ENCODE measurements around the gene RAB4A.

RAB4A gene, protein sequence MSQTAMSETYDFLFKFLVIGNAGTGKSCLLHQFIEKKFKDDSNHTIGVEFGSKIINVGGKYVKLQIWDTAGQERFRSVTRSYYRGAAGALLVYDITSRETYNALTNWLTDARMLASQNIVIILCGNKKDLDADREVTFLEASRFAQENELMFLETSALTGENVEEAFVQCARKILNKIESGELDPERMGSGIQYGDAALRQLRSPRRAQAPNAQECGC

DNA sequence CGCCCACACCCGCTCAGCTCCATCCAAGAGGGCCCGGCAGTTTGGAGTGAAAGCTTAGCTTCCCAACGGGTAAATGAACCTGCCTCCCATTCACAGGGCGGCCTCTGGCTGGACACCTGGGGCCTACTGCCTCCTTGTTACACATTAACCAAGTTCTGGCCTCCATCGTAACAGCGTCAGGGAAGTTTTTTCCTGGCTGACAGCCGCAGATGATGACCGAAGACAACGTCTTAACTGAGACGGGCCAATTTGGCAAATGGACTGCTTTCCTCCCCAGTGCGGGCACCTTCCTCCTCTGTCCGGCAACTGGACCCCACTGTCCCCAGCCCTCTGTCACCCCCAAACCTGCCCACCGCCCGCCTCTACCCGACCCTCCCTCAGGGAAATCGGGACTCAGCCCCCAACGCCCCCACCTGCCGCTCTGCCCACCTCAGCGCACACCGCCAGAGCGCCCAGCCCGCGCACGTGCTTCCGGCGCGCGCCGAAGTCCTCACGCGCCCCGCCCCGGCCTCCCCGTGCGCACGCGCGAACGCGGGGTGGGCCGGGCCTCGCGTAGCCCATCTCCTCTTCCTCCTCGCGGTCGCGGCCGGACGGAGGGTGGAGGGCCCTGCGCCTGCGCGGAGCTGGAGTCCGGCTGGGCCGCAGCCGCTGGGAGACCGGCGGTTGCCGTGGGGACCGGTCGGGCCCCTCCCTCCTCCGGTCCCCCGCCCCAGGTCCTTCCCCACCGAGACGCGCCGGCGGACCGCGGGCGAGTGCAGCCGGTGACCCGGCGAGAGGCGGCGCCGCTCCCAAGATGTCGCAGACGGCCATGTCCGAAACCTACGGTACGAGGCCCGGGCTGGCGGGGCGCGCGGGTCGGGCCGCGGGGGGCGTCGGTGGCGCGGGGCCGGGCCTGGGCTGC lies at the start of gene RAB4A:
Gene RAB4A (plus strand): TSS at position 565 of the 901 bp plus-strand sequence. CDS start 229 bp downstream, at position 794.
- DNase-seq (ENCODE audit: low read depth, low spot score) = peak; percentile 88

DNA sequence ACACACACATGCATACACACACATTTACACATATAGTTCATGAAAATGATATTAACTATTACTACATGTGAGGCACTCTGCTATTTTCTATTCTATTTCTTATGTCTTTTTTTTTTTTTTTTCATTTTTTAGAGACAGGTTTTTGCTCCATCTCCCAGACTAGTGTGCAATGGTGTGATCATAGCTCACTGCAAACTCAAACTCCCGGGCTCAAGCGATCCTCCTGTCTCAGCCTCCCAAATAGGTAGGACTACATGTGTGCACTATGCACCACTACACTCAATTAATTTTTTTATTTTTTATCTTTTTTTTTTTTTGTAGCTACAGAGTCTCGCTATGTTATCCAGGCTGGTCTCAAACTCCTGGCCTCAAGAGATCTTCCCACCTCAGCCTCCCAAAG lies 48.8 kb upstream of the RAB4A start:
- DNase-seq (ENCODE audit: low read depth, low spot score) = no peak

DNA sequence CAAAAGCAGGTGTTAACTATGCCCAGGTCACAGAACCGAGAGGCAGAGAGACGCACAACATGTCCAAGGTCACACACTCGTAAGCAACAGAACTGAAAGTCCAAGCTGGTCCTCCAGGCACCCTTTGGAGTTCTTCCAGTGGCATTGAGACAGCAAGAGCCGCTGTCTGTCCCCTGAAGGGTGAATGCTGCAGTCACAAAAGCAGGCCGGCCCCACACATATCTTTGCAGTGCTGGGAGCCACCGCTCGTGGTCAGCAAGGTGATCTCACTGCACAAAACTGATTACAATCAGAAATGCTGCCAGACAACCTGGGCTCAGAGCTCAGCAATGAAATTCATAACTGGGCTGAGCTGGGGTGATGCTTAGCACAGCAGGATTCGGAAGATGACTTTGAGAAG lies 47.4 kb upstream of the RAB4A start:
- DNase-seq (ENCODE audit: low read depth, low spot score) = peak; percentile 70

DNA sequence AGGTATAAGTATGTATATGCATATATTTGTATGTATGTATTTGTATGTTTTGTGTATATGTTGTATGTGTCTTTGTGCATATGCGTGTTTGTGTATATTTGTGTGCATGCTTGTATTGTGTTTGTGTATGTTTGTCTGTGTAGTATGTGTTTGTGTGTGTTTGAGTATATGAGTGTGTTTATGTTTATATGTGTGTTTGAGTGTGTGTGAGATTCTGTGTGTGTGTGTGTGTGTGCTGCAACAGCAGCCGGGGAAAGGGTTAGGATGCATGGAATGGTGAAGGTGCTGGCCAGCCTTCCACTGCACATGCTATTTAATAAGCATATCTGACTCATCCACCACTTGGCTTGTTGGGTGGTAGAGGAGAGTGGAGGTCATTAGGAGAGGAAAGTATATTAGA lies 46.6 kb upstream of the RAB4A start:
- no peak for DNase-seq (ENCODE audit: low read depth, low spot score)

DNA sequence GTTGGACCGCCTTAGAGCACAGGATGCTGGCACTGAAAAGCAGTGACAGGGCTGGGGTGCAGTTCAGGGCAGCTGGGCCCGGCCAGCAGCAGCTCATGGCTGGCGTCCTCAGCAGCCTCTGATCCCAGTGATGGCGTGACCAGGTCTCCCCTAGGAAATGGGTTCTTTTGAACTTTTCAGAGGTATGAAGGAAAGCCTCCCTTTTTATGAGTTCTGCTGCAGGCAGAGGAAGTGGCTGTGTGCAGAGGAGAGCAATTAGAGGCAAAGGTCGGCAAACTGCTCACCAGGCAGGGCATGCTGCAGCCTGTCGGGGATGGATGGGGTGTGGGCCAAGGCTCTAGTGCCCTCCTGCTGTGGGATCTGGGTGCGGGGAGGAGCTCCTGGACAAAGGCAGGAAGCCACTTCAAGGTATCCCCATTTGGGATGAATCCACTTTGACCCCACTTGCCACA lies 45.6 kb upstream of the RAB4A start:
- DNase-seq (ENCODE audit: low read depth, low spot score) = no peak

DNA sequence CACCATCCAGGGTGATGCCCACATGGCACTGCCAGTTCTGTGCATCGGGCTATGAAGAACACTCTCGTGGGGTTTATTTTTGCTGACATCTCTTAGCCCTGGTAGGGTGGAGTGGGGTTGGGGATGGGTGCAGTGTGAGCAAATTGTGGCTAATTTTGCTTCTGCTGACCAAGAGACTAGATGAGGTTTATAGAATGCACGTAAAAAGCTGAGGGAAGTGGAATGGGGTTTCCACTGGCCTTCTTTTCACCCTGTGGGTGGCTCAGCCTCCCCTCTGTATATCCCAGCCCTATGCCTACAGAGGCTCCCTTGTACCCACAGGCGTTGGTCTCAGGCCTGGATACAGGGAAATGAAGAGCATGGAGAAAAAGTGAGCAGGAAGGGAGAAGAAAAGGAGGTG lies 44.1 kb upstream of the RAB4A start:
- DNase-seq (ENCODE audit: low read depth, low spot score) = no peak

DNA sequence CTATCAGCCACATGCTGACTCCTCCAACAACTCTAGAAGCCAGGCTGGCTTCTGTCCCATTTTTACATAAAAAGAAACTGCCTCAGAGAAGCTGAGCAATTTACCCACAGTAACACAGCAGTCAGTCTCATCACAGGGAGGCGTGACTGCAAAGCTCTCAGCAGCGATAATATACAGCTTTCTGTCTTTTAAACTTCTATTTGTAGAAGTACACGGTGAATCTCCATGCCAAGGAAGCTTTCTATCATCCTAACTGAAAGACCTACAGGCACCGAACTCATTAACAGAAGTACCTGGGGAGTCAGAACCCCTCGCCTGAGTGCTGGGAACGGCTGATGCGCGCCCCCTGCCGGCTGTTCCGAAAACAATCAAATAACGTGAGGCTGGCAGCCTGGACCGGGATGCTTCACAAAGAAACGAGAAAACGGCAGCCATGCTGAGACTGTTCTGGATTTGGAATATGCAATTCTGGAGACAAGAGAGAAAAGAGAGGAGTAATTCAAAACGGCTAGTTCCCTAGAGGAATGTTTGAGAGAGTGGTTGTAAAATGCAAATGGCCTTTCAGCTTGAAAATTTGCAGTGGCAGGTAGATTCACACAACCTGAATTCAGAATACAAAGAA lies 43.5 kb upstream of the RAB4A start:
- DNase-seq (ENCODE audit: low read depth, low spot score) = peak; percentile 97

DNA sequence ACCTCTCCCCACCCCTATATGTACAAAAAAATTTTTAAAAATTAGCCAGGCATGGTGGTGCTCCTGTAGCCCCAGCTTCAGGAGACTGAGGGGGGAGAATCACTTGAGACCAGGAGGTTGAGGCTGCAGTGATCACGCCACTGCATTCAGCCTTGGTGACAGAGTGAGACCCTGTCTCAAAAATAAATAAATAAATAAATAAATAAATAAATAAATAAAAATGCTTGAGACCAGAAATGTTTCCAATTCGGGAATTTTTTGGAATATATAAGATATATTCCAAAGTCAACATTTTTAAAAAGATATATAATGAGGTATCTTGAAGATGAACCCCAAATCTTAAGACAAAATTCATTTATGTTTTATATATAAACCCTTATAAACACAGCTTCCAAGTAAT lies 42.4 kb upstream of the RAB4A start:
- no peak for DNase-seq (ENCODE audit: low read depth, low spot score)

DNA sequence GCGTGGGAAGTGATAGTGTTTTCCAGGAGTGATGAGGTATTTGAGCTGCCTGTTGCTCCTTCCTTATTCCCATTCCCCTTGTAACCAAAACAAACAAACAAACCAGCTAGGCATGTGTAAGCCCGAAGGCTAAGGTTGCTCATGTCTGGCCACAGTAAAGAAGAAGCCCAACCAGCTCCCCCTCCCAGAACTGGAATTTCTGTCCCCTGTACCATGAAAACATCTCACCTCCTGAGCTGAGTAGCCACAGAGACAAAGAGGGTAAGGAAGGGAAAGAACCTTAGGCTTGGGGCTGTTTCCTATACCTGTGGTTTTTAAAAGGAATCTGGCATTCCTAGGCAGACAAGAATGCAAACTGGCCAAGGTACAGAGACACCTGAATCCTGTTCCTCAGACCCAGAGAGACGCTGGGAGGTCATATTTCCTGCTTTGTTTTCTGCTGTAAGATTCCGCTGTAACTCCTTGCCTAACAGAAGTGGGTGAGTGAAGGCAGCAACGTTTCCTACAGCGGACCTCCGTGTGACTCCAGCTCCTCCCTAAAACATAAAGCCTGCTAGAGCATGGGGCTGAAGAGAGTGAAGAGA lies 41.7 kb upstream of the RAB4A start:
- peak; percentile 98 for DNase-seq (ENCODE audit: low read depth, low spot score)

DNA sequence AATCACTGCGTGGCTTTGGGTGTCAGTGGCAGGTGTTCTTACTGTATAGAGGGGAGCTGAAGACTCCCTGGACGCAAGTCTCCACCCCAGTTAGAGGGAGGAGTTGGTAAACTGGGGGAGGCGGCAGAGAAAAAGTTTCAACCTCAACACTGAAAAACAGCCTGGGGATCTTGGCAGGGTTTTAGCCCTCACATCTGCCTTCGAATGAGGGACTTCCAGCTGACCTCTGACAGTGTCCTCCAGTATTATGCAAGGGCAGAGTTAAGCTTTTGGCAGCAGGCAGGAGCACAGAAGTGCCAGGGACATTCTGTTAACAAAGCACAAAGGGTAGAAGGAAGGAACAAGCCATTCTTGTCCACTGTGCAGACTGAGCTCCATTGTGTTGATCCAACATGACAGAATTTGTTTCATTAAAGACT lies 41.2 kb upstream of the RAB4A start:
- DNase-seq (ENCODE audit: low read depth, low spot score) = no peak

DNA sequence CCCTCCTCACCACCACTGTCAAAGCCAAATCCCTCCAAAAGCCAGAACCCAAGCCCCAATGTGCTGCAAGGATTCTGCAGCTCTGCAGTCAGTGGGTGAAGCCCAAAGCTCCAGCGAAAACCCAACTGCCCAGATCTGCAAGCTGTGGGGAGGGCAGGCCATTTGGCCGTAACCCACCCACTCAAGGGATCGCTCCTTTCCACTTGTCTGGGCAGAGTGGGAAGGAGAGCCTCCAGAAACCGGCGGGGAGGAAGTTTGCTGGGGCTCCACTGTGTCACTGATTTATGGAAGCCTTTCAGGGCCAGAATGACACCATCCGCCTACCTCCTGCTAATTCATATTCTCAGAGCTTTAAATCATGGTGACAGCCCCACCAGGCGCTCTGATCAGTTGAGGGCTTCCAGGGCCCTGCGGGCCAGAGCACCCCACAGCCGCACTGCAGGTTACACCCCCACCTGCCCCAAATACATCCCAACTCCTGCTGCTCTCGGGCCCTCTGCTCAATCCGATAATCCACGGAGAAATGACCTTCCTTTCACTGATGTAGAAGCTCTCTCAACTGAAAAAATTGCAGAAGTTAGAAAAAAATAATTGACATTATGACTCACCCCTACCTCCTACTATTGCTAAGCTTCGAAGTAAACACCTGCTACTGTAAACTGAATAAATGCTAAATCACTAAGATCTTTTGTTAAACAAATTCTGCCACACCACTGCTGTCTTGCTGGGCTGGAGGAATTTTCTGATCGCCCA lies 40.6 kb upstream of the RAB4A start:
- peak; percentile 74 for DNase-seq (ENCODE audit: low read depth, low spot score)

DNA sequence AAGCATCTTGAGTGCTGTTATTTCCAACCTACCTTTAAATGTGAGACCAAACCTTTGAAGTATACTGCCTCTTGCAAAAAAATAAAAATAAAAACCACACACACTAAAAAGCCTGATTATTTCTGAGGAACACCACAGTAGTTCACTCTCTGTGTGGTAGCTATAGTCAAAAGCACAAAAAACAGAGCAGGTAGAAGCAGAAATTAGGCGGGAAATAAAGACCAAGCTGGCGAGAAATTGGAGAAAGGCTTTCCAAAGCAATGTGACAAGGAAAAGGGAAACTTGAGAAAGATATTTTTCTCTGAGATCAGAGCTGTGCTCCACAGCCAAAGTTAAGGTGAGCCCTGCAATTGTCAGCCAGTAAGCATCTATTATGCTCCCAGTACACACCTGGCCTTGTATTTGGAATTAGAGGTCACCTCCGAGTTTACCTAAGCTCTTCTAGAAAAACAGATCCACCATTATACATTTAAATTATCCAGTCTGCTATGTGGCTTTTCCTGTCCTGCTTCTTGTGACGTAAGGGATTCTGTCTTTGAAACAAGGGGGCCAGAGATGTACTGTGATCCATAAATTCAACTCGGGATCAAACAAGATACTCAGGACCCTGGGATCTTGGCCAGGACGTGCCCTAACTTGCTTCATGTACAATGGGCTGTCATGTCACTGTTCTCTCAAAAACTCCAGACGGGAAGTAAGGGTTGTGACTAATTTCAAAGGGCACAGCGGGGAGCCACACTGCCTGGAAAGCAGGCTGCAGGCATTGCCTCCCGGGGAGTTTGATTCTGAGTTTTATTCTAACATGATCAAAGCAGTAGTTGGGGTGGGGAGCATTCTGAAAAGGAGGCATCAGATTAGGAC lies 39.8 kb upstream of the RAB4A start:
- DNase-seq (ENCODE audit: low read depth, low spot score) = peak; percentile 80

DNA sequence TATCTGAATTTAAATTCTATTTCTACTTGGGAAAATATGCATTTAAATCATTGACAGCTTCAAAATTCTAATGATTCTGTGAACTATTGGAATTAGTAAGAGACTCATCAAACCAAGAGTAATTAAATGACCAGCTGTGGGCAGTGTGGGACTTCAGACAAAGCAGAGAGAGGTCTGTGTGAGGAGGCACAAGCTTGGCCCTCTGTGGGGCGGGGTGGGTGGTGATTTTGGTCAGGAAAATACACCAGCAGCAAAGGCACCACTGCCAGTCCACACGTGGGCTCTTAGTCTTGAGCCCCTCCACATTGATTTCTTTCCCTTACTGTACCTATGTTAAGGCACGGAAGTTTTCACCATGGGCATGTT lies 39.2 kb upstream of the RAB4A start:
- no peak for DNase-seq (ENCODE audit: low read depth, low spot score)

DNA sequence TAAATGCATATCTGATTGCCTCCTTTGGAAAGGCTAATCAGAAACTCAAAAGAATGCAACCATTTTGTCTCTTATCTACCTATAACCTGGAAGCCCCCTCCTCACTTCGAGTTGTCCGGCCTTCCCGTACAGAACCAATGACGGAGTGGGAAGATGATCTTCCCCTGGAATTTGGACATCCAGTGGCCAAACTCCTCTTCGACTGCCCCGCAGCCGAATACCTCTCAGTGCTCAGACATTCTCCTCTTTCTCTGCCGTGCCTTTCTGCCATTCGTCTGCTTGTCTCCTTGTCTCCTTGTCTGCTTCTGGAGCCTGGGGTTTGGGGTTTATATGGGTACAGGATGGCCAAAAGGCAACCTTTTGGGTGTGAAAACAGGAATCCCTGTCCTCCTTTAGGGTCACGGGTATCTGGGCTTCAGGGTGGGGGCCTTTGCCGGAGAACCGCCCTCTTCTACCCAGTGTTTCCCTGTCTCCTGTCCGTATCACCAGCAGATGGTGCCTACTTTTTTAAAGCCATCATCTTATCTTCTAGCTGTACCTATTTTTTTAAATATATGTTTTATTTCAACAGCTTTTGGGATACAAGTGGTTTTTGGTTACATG lies 35.9 kb upstream of the RAB4A start:
- peak; percentile 69 for DNase-seq (ENCODE audit: low read depth, low spot score)

DNA sequence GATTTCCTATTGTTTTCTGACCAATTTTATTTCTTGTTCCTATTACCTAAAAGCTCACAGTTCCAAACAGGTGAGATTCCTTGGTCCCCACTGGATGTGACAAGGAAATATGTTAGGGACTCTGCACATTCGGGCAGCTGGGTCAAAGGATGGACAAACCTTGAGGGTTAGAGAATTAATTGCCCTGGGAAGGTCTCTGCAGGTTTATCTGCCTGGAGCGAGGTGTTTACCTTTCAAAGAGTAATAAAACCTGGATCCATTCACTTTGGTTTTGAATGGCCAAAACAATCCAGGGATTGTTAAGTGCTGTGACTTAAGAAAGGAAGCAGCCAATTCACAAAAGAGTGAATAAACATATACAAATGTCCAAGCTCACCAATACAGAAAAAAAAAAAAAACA lies 33.6 kb upstream of the RAB4A start:
- DNase-seq (ENCODE audit: low read depth, low spot score) = peak; percentile 61

DNA sequence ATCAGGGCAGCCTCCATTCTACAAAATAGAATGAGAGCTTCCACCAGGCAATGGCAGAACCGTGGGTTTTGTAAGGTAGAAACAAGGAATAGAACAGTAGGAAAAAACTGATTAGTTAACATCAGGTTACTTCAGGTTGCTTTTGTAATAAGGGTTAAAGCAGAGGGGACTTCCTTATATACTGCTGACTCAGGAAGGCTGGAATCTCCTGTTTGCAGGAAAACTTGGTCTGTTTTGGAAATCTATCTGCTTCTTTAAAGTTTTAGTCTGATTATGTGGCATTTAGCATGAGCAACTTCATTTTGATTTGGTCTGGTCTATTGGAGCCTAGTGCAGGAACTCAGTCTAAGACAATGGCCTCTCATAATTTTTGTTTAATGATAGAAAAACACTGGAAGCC lies 32.7 kb upstream of the RAB4A start:
- no peak for DNase-seq (ENCODE audit: low read depth, low spot score)

DNA sequence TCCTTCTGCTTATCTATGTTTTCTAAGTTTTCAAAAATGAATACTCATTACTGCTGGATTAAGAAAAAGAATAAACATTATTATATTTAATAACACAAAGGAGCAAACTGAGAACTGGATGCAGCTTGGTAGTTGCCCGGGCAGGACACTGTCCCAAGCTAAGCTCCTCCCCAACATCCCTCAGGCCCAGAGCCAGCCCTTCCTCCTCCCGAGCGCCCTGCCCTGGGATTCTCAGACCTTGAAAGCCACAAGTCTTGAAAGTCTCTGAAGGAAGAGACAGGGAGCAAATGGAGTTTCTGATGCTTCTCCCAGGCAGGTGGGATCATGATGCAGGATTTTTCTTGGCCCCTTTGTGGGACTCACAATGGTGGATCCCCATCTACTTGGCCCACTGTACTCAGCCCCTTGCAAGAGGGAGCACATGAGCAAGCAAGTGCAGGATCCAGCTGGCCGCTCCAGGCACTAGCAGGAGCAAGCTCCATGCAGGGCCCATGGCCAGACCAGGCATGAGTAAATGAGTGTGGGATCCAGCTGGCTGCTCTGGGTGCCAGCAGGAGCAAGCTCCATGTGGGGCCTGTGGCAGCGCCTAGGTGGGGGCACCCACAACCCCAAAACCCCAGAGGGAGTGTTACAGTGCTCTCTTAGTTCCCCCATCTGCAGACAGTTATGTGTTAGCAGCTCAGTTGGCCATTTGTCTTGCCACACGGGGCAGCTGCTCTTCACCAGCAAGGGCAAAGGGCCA lies 32.1 kb upstream of the RAB4A start:
- peak; percentile 59 for DNase-seq (ENCODE audit: low read depth, low spot score)

DNA sequence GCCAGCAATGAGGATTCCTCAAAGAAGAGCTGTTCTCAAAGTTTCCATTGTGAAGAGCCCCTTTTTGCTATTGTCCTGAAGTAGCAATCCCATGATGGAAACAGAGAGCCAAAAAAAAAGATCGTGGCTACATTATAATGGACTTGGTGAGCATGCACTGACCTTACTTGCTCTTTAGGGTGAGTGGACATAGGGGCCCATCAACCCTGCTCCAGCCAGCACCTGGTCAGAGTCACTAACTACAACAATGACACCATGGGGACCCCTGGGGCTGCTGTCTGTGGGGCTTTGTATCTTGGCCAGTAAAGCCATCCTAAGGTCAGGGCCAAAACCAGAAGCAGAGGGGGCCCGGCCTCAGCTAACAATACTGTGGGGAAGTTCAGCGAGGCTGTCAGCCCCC lies 30.4 kb upstream of the RAB4A start:
- DNase-seq (ENCODE audit: low read depth, low spot score) = no peak

DNA sequence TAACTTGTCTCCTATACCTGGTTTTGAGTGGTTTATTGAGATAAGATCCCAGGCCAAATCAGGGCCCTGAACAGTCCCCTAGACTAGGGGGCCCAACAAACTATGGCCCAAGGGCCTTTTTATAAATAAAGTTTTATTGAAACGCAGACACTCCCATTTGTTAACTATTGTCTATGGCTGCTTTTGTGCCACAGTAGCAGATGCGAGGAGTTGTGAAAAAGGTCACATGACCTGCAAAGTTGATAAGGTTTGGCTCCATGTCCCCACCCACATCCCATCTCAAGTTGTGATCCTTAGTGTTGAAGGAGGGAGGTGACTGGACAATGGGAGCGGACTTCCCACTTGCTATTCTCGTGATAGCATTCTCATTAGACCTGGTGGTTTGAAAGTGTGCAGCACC lies 29.5 kb upstream of the RAB4A start:
- no peak for DNase-seq (ENCODE audit: low read depth, low spot score)
